HT1080 (cell line): ENCODE data around the gene PPP1R3G. TPM values are rescaled to one million over a fixed set of nuclear protein-coding genes. Genes with fewer than 3 reads are reported as not detected.

Experiments used
- total RNA-seq: library from RNA; depleted of rRNA; stranded (reverse); fragments of >200 nt; shearing (Covaris generic); gene quantifications from 2 replicates; pipeline ENCODE4 v1.2.3, GENCODE V29; 2014; rRNA removed

The PPP1R3G gene
- total RNA-seq, 1 experiment from 2014 or later = not detected

Other genes starting within 250 kb of the PPP1R3G start
- 33.8 and 51.3 TPM in 2 replicates for gene RPP40, start 81.3 kb upstream of the PPP1R3G start, total RNA-seq
- gene LYRM4, start 175.6 kb downstream of the PPP1R3G start, total RNA-seq = 25.0 and 25.6 TPM in 2 replicates
- 17.9 and 19.2 TPM in 2 replicates for gene FARS2, start 176.2 kb downstream of the PPP1R3G start, total RNA-seq